PC-3 (cell line): ENCODE results near the gene SMPDL3A.

Experiments used
- EZH2 ChIP-seq: fragments of 300-600 bp; sonication (generic); IDR thresholded peaks from one replicate; pipeline ENCODE4 v1.6.1; 2017; ENCODE audit warnings: antibody characterized with exemption, mild to moderate bottlenecking, low read length; ENCODE audit not compliant: unreplicated experiment
- TF ChIP-seq, protein P1 (sequence below): fragments of 300-600 bp; sonication (generic); conservative IDR thresholded peaks from 2 replicates; pipeline ENCODE4 v1.5.1; 2017; ENCODE audit warnings: antibody characterized with exemption, low read depth, mild to moderate bottlenecking, low read length

DNA sequence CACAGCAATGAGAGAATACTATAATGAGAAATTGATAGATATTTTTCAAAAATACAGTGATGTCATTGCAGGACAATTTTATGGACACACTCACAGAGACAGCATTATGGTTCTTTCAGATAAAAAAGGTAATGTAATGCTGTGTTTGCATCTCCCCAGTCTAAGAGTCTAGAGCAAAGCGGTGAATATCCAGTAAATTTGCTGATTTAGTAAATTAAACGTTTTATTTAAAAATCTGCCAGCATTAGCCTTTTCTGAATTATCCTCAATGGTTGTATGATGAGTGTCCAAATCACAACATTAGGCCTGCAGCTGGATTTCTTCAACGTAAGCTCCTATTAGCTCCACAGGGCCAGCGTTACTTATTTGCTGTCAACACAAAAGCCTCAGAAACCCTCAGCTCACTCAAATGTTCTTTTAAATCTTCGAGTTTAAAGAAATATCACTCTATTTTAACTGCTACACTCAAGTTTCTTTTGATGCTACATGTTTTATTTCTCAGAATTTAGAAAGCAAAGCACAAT, 16.0 kb downstream of the SMPDL3A start:
- TF ChIP-seq, protein P1, sequence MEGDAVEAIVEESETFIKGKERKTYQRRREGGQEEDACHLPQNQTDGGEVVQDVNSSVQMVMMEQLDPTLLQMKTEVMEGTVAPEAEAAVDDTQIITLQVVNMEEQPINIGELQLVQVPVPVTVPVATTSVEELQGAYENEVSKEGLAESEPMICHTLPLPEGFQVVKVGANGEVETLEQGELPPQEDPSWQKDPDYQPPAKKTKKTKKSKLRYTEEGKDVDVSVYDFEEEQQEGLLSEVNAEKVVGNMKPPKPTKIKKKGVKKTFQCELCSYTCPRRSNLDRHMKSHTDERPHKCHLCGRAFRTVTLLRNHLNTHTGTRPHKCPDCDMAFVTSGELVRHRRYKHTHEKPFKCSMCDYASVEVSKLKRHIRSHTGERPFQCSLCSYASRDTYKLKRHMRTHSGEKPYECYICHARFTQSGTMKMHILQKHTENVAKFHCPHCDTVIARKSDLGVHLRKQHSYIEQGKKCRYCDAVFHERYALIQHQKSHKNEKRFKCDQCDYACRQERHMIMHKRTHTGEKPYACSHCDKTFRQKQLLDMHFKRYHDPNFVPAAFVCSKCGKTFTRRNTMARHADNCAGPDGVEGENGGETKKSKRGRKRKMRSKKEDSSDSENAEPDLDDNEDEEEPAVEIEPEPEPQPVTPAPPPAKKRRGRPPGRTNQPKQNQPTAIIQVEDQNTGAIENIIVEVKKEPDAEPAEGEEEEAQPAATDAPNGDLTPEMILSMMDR, result no peak
- no peak for TF ChIP-seq EZH2
